GM19238 (cell line): ENCODE results near the gene WDFY3.

Experiments used
- DNase-seq: peaks from one replicate; pipeline ENCODE4 v3.0.0; 2011; ENCODE audit warnings: low spot score; ENCODE audit not compliant: insufficient read length

WDFY3 gene

GRCh38 chr4:84952776-84953175, 13.7 kb downstream of the WDFY3 start:
- DNase-seq, result no peak

- DNase-seq, result no peak
Observed at GRCh38 chr4:84952004-84952403, 14.5 kb downstream of the WDFY3 start.

- DNase-seq, result no peak
Observed at GRCh38 chr4:84948056-84948455, 18.4 kb downstream of the WDFY3 start.

GRCh38 chr4:84944947-84945346, 21.5 kb downstream of the WDFY3 start:
- no peak for DNase-seq

- DNase-seq, result no peak
Observed at GRCh38 chr4:84940960-84941359, 25.5 kb downstream of the WDFY3 start.

- DNase-seq, result no peak
Observed at GRCh38 chr4:84939113-84939512, 27.4 kb downstream of the WDFY3 start.

- no peak for DNase-seq
Observed at GRCh38 chr4:84938316-84938715, 28.2 kb downstream of the WDFY3 start.

- DNase-seq, result no peak
Observed at GRCh38 chr4:84937381-84937977, 29.0 kb downstream of the WDFY3 start.

- DNase-seq, result no peak
Observed at GRCh38 chr4:84936123-84936522, 30.4 kb downstream of the WDFY3 start.

- no peak for DNase-seq
Observed at GRCh38 chr4:84932462-84932861, 34.0 kb downstream of the WDFY3 start.

- no peak for DNase-seq
Observed at GRCh38 chr4:84931961-84932360, 34.5 kb downstream of the WDFY3 start.

GRCh38 chr4:84931274-84931673, 35.2 kb downstream of the WDFY3 start:
- no peak for DNase-seq

- no peak for DNase-seq
Observed at GRCh38 chr4:84928089-84928488, 38.4 kb downstream of the WDFY3 start.

- DNase-seq, result no peak
Observed at GRCh38 chr4:84927428-84927827, 39.1 kb downstream of the WDFY3 start.

- no peak for DNase-seq
Observed at GRCh38 chr4:84925558-84925957, 40.9 kb downstream of the WDFY3 start.

GRCh38 chr4:84924434-84924833, 42.1 kb downstream of the WDFY3 start:
- no peak for DNase-seq

- no peak for DNase-seq
Observed at GRCh38 chr4:84920617-84921016, 45.9 kb downstream of the WDFY3 start.

GRCh38 chr4:84917869-84918600, 48.5 kb downstream of the WDFY3 start:
- no peak for DNase-seq

- DNase-seq, result no peak
Observed at GRCh38 chr4:84917086-84917821, 49.2 kb downstream of the WDFY3 start.

GRCh38 chr4:84916227-84916626, 50.3 kb downstream of the WDFY3 start:
- no peak for DNase-seq

GRCh38 chr4:84915396-84915780, 51.1 kb downstream of the WDFY3 start:
- DNase-seq, result no peak

- DNase-seq, result no peak
Observed at GRCh38 chr4:84914686-84915395, 51.6 kb downstream of the WDFY3 start.
